HG02885 (cell line): Measurements from ENCODE around the gene WASF1.
"Not testable (repeated sequence)": the region's sequence is repeated elsewhere in the genome, so short reads cannot be mapped to it uniquely, and the experiment has no call there.

Source experiments
- ATAC-seq: cut with Tn5 transposase; IDR thresholded peaks from one replicate; pipeline ENCODE4 v1.9.1; 2021; ENCODE audit warnings: mild to moderate bottlenecking; ENCODE audit not compliant: unreplicated experiment, poor library complexity

WASF1 gene

GRCh38 chr6:110178626-110179405 lies 654 bp downstream of the WASF1 start:
- peak; percentile 30 for ATAC-seq

- ATAC-seq: no peak
These were observed 5.9 kb downstream of the WASF1 start for GRCh38 chr6:110173506-110174132.

- ATAC-seq: no peak
These were observed 9.4 kb downstream of the WASF1 start for GRCh38 chr6:110170081-110170480.

GRCh38 chr6:110158479-110158878 lies 21.0 kb downstream of the WASF1 start:
- no peak for ATAC-seq

- no peak for ATAC-seq
These were observed 31.6 kb downstream of the WASF1 start for GRCh38 chr6:110147870-110148269.

GRCh38 chr6:110140650-110141049 lies 38.8 kb downstream of the WASF1 start:
- no peak for ATAC-seq

GRCh38 chr6:110139052-110139451 lies 40.4 kb downstream of the WASF1 start:
- no peak for ATAC-seq

- ATAC-seq: no peak
These were observed 41.3 kb downstream of the WASF1 start for GRCh38 chr6:110137924-110138887.

- no peak for ATAC-seq
These were observed 49.1 kb downstream of the WASF1 start for GRCh38 chr6:110130362-110130761.

GRCh38 chr6:110128418-110128817 lies 51.1 kb downstream of the WASF1 start:
- no peak for ATAC-seq

GRCh38 chr6:110125361-110125760 lies 54.1 kb downstream of the WASF1 start:
- ATAC-seq: no peak

- not testable (repeated sequence) for ATAC-seq
These were observed 57.8 kb downstream of the WASF1 start for GRCh38 chr6:110121655-110122054.

- no peak for ATAC-seq
These were observed 63.2 kb downstream of the WASF1 start for GRCh38 chr6:110116258-110116657.

GRCh38 chr6:110114004-110114403 lies 65.5 kb downstream of the WASF1 start:
- no peak for ATAC-seq

GRCh38 chr6:110105296-110105695 lies 74.2 kb downstream of the WASF1 start:
- no peak for ATAC-seq

GRCh38 chr6:110103260-110103659 lies 76.2 kb downstream of the WASF1 start:
- ATAC-seq: no peak

- peak; percentile 55 for ATAC-seq
These were observed 77.1 kb downstream of the WASF1 start for GRCh38 chr6:110102411-110102810.

GRCh38 chr6:110101885-110102284 lies 77.6 kb downstream of the WASF1 start:
- peak; percentile 69 for ATAC-seq

- no peak for ATAC-seq
These were observed 80.9 kb downstream of the WASF1 start for GRCh38 chr6:110098511-110099116.

- ATAC-seq: no peak
These were observed 82.0 kb downstream of the WASF1 start for GRCh38 chr6:110097443-110097842.
